ENCODE measurements around the gene CST3.
A peak's percentile ranks its signal among the peaks of the same experiment; 100 is the strongest.
"Not testable (repeated sequence)": the region's sequence is repeated elsewhere in the genome, so short reads cannot be mapped to it uniquely, and the experiment has no call there.

CST3 gene

GRCh38 chr20:23638309-23638708 is 554 bp upstream of the CST3 start:
- Histone ChIP-seq H3K27me3 (ENCODE audit: insufficient read depth, low read depth) (no peaks in the 10 kb centered on the region), H3K4me3 (IDR thresholded peaks at IDR 0.05; ENCODE audit: insufficient read depth, low read depth, low read length) (no peak overlapping the region), H3K9ac (no peak overlapping the region), H3K4me1 (ENCODE audit: low read depth, poor library complexity, severe bottlenecking) (no peaks in the 10 kb centered on the region), H3K36me3 (ENCODE audit: insufficient read depth) (no peaks in the 10 kb centered on the region), H2AFZ (ENCODE audit: low read depth) (no peak overlapping the region), H3K79me2 (ENCODE audit: insufficient read depth, low read depth) (no peaks in the 10 kb centered on the region), H3K27ac (no peak overlapping the region), H3K4me2 (no peak overlapping the region), H4K20me1 (ENCODE audit: insufficient read depth) (no peaks in the 10 kb centered on the region)
- TF ChIP-seq CTCF (conservative IDR thresholded peaks at IDR 0.05; ENCODE audit: low read depth, low read length): no peak

GRCh38 chr20:23636908-23637281 is 860 bp downstream of the CST3 start:
- H3K79me2 ChIP-seq (ENCODE audit: insufficient read depth, low read depth): no peaks in the 10 kb centered on the region
- peak overlapping the region; percentile 66 for H3K4me2 ChIP-seq
- no peak for TF ChIP-seq CTCF (conservative IDR thresholded peaks at IDR 0.05; ENCODE audit: low read depth, low read length)
- no peaks in the 10 kb centered on the region for H3K27me3 ChIP-seq (ENCODE audit: insufficient read depth, low read depth)
- H3K36me3 ChIP-seq (ENCODE audit: insufficient read depth): no peaks in the 10 kb centered on the region
- no peak overlapping the region for H3K4me3 ChIP-seq (IDR thresholded peaks at IDR 0.05; ENCODE audit: insufficient read depth, low read depth, low read length)
- H3K4me1 ChIP-seq (ENCODE audit: low read depth, poor library complexity, severe bottlenecking): no peaks in the 10 kb centered on the region
- H3K9ac ChIP-seq: peak overlapping the region; percentile 74; the same call in 1 of the 2 replicates
- H2AFZ ChIP-seq (ENCODE audit: low read depth): peak overlapping the region; percentile 76; the same call in 1 of the 2 replicates
- no peaks in the 10 kb centered on the region for H4K20me1 ChIP-seq (ENCODE audit: insufficient read depth)
- no peak overlapping the region for H3K27ac ChIP-seq

- no peaks in the 10 kb centered on the region for H3K79me2 ChIP-seq (ENCODE audit: insufficient read depth, low read depth)
- no peak overlapping the region for H3K9ac ChIP-seq
- H3K4me2 ChIP-seq: 0 out of 2 replicates have a peak overlapping the region, but pooled peaks have one; percentile 66
- H3K27ac ChIP-seq: no peak overlapping the region
- H3K4me1 ChIP-seq (ENCODE audit: low read depth, poor library complexity, severe bottlenecking): no peaks in the 10 kb centered on the region
- no peaks in the 10 kb centered on the region for H3K27me3 ChIP-seq (ENCODE audit: insufficient read depth, low read depth)
- no peak for TF ChIP-seq CTCF (conservative IDR thresholded peaks at IDR 0.05; ENCODE audit: low read depth, low read length)
- no peak overlapping the region for H3K4me3 ChIP-seq (IDR thresholded peaks at IDR 0.05; ENCODE audit: insufficient read depth, low read depth, low read length)
- no peak overlapping the region for H2AFZ ChIP-seq (ENCODE audit: low read depth)
- H3K36me3 ChIP-seq (ENCODE audit: insufficient read depth): no peaks in the 10 kb centered on the region
- no peaks in the 10 kb centered on the region for H4K20me1 ChIP-seq (ENCODE audit: insufficient read depth)
These were observed 1.4 kb downstream of the CST3 start for GRCh38 chr20:23636182-23636907.

GRCh38 chr20:23635768-23636090 is 2.0 kb downstream of the CST3 start:
- H3K79me2 ChIP-seq (ENCODE audit: insufficient read depth, low read depth); H3K4me3 ChIP-seq (IDR thresholded peaks at IDR 0.05; ENCODE audit: insufficient read depth, low read depth, low read length); H3K27ac ChIP-seq; H4K20me1 ChIP-seq (ENCODE audit: insufficient read depth); H2AFZ ChIP-seq (ENCODE audit: low read depth); H3K4me2 ChIP-seq; H3K4me1 ChIP-seq (ENCODE audit: low read depth, poor library complexity, severe bottlenecking); H3K27me3 ChIP-seq (ENCODE audit: insufficient read depth, low read depth); H3K36me3 ChIP-seq (ENCODE audit: insufficient read depth); H3K9ac ChIP-seq: not testable (repeated sequence)

- no peaks in the 10 kb centered on the region for H3K36me3 ChIP-seq (ENCODE audit: insufficient read depth)
- H4K20me1 ChIP-seq (ENCODE audit: insufficient read depth): no peaks in the 10 kb centered on the region
- H3K4me2 ChIP-seq: no peak overlapping the region
- no peaks in the 10 kb centered on the region for H3K27me3 ChIP-seq (ENCODE audit: insufficient read depth, low read depth)
- TF ChIP-seq CTCF (conservative IDR thresholded peaks at IDR 0.05; ENCODE audit: low read depth, low read length): no peak
- H3K79me2 ChIP-seq (ENCODE audit: insufficient read depth, low read depth): no peaks in the 10 kb centered on the region
- H2AFZ ChIP-seq (ENCODE audit: low read depth): no peak overlapping the region
- H3K4me3 ChIP-seq (IDR thresholded peaks at IDR 0.05; ENCODE audit: insufficient read depth, low read depth, low read length): no peak overlapping the region
- no peak overlapping the region for H3K27ac ChIP-seq
- H3K4me1 ChIP-seq (ENCODE audit: low read depth, poor library complexity, severe bottlenecking): no peaks in the 10 kb centered on the region
- no peak overlapping the region for H3K9ac ChIP-seq
These were observed 2.6 kb downstream of the CST3 start for GRCh38 chr20:23634985-23635767.

Data from KMS-11 (cell line).